HL-60 (cell line): Measurements from ENCODE around the gene ATIC.

Experiments
- DNase-seq, 2 experiments: peaks; one replicate each; pipeline ENCODE4 v3.0.0-alpha.2; 2010 to 2020; ENCODE audit warnings: low read depth in 1 of 2, low spot score in 1 of 2
- H3K27ac ChIP-seq: fragments of 250-450 bp; sonication (Bioruptor Pico); replicated peaks from 2 replicates; pipeline ENCODE4 v1.5.1; 2020; ENCODE audit warnings: mild to moderate bottlenecking, moderate library complexity
- H3K27me3 ChIP-seq: fragments of 250-450 bp; sonication (Bioruptor Pico); 2 replicates; pipeline ENCODE4 v1.5.1; 2021; ENCODE audit warnings: mild to moderate bottlenecking, moderate library complexity; ENCODE audit not compliant: insufficient read depth, poor library complexity, severe bottlenecking
- H3K4me3 ChIP-seq: replicated peaks from 2 replicates; pipeline ENCODE4 v1.5.1; 2011; ENCODE audit warnings: mild to moderate bottlenecking, control low read depth, low read length; ENCODE audit not compliant: insufficient read depth
- CTCF ChIP-seq: IDR thresholded peaks from one replicate; pipeline ENCODE4 v1.5.1; 2011; ENCODE audit warnings: low read length, control low read depth, inconsistent platforms; ENCODE audit not compliant: insufficient read depth
- GABPA ChIP-seq: IDR thresholded peaks from 2 replicates; pipeline ENCODE4 v1.6.1; 2012; ENCODE audit warnings: low read depth
- POLR2AphosphoS5 ChIP-seq: IDR thresholded peaks from 2 replicates; pipeline ENCODE4 v1.6.1; 2012; ENCODE audit warnings: low read depth
- REST ChIP-seq: IDR thresholded peaks from 2 replicates; pipeline ENCODE4 v1.6.1; 2012; ENCODE audit warnings: low read depth; ENCODE audit not compliant: insufficient replicate concordance
- SPI1 ChIP-seq: IDR thresholded peaks from 2 replicates; pipeline ENCODE4 v1.6.1; 2012; ENCODE audit warnings: low read depth, mild to moderate bottlenecking, borderline replicate concordance

The ATIC gene

GRCh38 chr2:215365184-215365658 lies 53.4 kb downstream of the ATIC start:
- no peak for DNase-seq
- H3K27ac ChIP-seq, result no peak overlapping the region
- no peaks in the 10 kb centered on the region for H3K27me3 ChIP-seq
- TF ChIP-seq SPI1 (no peak), POLR2AphosphoS5 (no peak), REST (no peak), GABPA (no peak), CTCF (no peak)
- H3K4me3 ChIP-seq, result no peak overlapping the region

GRCh38 chr2:215366440-215367032 lies 54.7 kb downstream of the ATIC start:
- TF ChIP-seq SPI1 (no peak), REST (no peak), POLR2AphosphoS5 (no peak)
- DNase-seq, result no peak
- Histone ChIP-seq H3K4me3 (no peak overlapping the region), H3K27me3 (no peaks in the 10 kb centered on the region), H3K27ac (no peak overlapping the region)

GRCh38 chr2:215367662-215368492 lies 56.0 kb downstream of the ATIC start:
- H3K4me3 ChIP-seq, result no peak overlapping the region
- no peak overlapping the region for H3K27ac ChIP-seq
- no peak for TF ChIP-seq SPI1
- no peak for TF ChIP-seq GABPA
- TF ChIP-seq POLR2AphosphoS5, result no peak
- no peak for TF ChIP-seq CTCF
- no peak for TF ChIP-seq REST
- no peak for DNase-seq
- H3K27me3 ChIP-seq, result no peaks in the 10 kb centered on the region
